Measurements from ENCODE around the gene OR5K3.
"Not testable (repeated sequence)": the region's sequence is repeated elsewhere in the genome, so short reads cannot be mapped to it uniquely, and the experiment has no call there.

Gene OR5K3

GRCh38 chr3:98390366-98390765 lies at the start of gene OR5K3:
OR5K3 (plus strand) TSS chr3:98390666; CDS start chr3:98390666, 0 bp downstream.
- no peak for DNase-seq (ENCODE audit: low read depth)

GRCh38 chr3:98341758-98342157 lies 48.7 kb upstream of the OR5K3 start:
- DNase-seq (ENCODE audit: low read depth) = no peak

- DNase-seq (ENCODE audit: low read depth) = no peak
These were observed 46.6 kb upstream of the OR5K3 start for GRCh38 chr3:98343647-98344507.

- no peak for DNase-seq (ENCODE audit: low read depth)
These were observed 40.4 kb upstream of the OR5K3 start for GRCh38 chr3:98350082-98350481.

GRCh38 chr3:98353554-98353953 lies 36.9 kb upstream of the OR5K3 start, which contains the start of gene OR5K4:
OR5K4 (plus strand) TSS chr3:98353854; CDS start chr3:98353854, 0 bp downstream.
- no peak for DNase-seq (ENCODE audit: low read depth)

- no peak for DNase-seq (ENCODE audit: low read depth)
These were observed 31.2 kb upstream of the OR5K3 start for GRCh38 chr3:98359250-98359649.

- DNase-seq (ENCODE audit: low read depth) = no peak
These were observed 30.3 kb upstream of the OR5K3 start for GRCh38 chr3:98359993-98360675.

- DNase-seq (ENCODE audit: low read depth) = no peak
These were observed 29.8 kb upstream of the OR5K3 start for GRCh38 chr3:98360681-98361080.

- DNase-seq (ENCODE audit: low read depth) = no peak
These were observed 29.2 kb upstream of the OR5K3 start for GRCh38 chr3:98361289-98361688.

- no peak for DNase-seq (ENCODE audit: low read depth)
These were observed 22.8 kb upstream of the OR5K3 start for GRCh38 chr3:98367464-98368246.

- DNase-seq (ENCODE audit: low read depth) = no peak
These were observed 19.3 kb upstream of the OR5K3 start for GRCh38 chr3:98371186-98371585.

- DNase-seq (ENCODE audit: low read depth) = no peak
These were observed 18.6 kb upstream of the OR5K3 start for GRCh38 chr3:98371853-98372252.

- DNase-seq (ENCODE audit: low read depth) = no peak
These were observed 18.0 kb upstream of the OR5K3 start for GRCh38 chr3:98372445-98372844.

- no peak for DNase-seq (ENCODE audit: low read depth)
These were observed 13.8 kb upstream of the OR5K3 start for GRCh38 chr3:98376631-98377030.

GRCh38 chr3:98388147-98388546 lies 2.3 kb upstream of the OR5K3 start:
- no peak for DNase-seq (ENCODE audit: low read depth)

- DNase-seq (ENCODE audit: low read depth) = no peak
These were observed 4.6 kb downstream of the OR5K3 start for GRCh38 chr3:98395101-98395500.

GRCh38 chr3:98396482-98396881 lies 6.0 kb downstream of the OR5K3 start:
- not testable (repeated sequence) for DNase-seq (ENCODE audit: low read depth)

- DNase-seq (ENCODE audit: low read depth) = no peak
These were observed 8.0 kb downstream of the OR5K3 start for GRCh38 chr3:98398513-98398912.

GRCh38 chr3:98402507-98402906 lies 12.0 kb downstream of the OR5K3 start:
- no peak for DNase-seq (ENCODE audit: low read depth)

- no peak for DNase-seq (ENCODE audit: low read depth)
These were observed 13.5 kb downstream of the OR5K3 start for GRCh38 chr3:98404010-98404409.

- no peak for DNase-seq (ENCODE audit: low read depth)
These were observed 15.6 kb downstream of the OR5K3 start for GRCh38 chr3:98406034-98406433.

GRCh38 chr3:98432575-98432974 lies 42.1 kb downstream of the OR5K3 start:
- no peak for DNase-seq (ENCODE audit: low read depth)

GRCh38 chr3:98433764-98434163 lies 43.3 kb downstream of the OR5K3 start:
- DNase-seq (ENCODE audit: low read depth) = no peak

Measured in activated gamma-delta T cell treated with anti-CD3 and anti-CD28 coated beads, Interleukin-2, amount 50 U/mL, for 16 hours (primary cell).